ENCODE results near the gene TF. TPM values are rescaled to one million over a fixed set of nuclear protein-coding genes. Genes with fewer than 3 reads are reported as not detected.

TF gene
- total RNA-seq, 1 donor from 2014 or later = 3.9 TPM

GRCh38 chr3:133746712-133747066 lies 496 bp downstream of the TF start:
- H3K27ac Mint-ChIP-seq (ENCODE audit: unreplicated experiment) = no peak overlapping the region
- no peaks in the 10 kb centered on the region for H3K36me3 Mint-ChIP-seq (ENCODE audit: low read depth, unreplicated experiment)
- no peak for DNase-seq (ENCODE audit: low spot score)
- H3K9me3 Mint-ChIP-seq (ENCODE audit: unreplicated experiment) = no peaks in the 10 kb centered on the region
- peaks cover 4% of the 10 kb centered on the region for H3K27me3 Mint-ChIP-seq (ENCODE audit: unreplicated experiment)
- H3K4me1 Mint-ChIP-seq (ENCODE audit: unreplicated experiment) = peaks cover 5% of the 10 kb centered on the region
- H3K4me3 Mint-ChIP-seq (ENCODE audit: unreplicated experiment) = no peak overlapping the region
- TF ChIP-seq, protein P1, sequence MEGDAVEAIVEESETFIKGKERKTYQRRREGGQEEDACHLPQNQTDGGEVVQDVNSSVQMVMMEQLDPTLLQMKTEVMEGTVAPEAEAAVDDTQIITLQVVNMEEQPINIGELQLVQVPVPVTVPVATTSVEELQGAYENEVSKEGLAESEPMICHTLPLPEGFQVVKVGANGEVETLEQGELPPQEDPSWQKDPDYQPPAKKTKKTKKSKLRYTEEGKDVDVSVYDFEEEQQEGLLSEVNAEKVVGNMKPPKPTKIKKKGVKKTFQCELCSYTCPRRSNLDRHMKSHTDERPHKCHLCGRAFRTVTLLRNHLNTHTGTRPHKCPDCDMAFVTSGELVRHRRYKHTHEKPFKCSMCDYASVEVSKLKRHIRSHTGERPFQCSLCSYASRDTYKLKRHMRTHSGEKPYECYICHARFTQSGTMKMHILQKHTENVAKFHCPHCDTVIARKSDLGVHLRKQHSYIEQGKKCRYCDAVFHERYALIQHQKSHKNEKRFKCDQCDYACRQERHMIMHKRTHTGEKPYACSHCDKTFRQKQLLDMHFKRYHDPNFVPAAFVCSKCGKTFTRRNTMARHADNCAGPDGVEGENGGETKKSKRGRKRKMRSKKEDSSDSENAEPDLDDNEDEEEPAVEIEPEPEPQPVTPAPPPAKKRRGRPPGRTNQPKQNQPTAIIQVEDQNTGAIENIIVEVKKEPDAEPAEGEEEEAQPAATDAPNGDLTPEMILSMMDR (IDR thresholded peaks at IDR 0.05; ENCODE audit: unreplicated experiment) = no peak

GRCh38 chr3:133747373-133747772 lies 1.2 kb downstream of the TF start:
- H3K36me3 Mint-ChIP-seq (ENCODE audit: low read depth, unreplicated experiment) = no peaks in the 10 kb centered on the region
- DNase-seq (ENCODE audit: low spot score) = no peak
- TF ChIP-seq, protein P1 (IDR thresholded peaks at IDR 0.05; ENCODE audit: unreplicated experiment) = no peak
- H3K9me3 Mint-ChIP-seq (ENCODE audit: unreplicated experiment) = no peaks in the 10 kb centered on the region
- no peak overlapping the region for H3K4me3 Mint-ChIP-seq (ENCODE audit: unreplicated experiment)
- no peak overlapping the region for H3K27ac Mint-ChIP-seq (ENCODE audit: unreplicated experiment)
- peaks cover 5% of the 10 kb centered on the region for H3K4me1 Mint-ChIP-seq (ENCODE audit: unreplicated experiment)
- peaks cover 4% of the 10 kb centered on the region for H3K27me3 Mint-ChIP-seq (ENCODE audit: unreplicated experiment)

- H3K9me3 Mint-ChIP-seq (ENCODE audit: unreplicated experiment) = no peaks in the 10 kb centered on the region
- H3K27ac Mint-ChIP-seq (ENCODE audit: unreplicated experiment) = no peak overlapping the region
- H3K27me3 Mint-ChIP-seq (ENCODE audit: unreplicated experiment) = peaks cover 4% of the 10 kb centered on the region
- H3K36me3 Mint-ChIP-seq (ENCODE audit: low read depth, unreplicated experiment) = no peaks in the 10 kb centered on the region
- TF ChIP-seq, protein P1 (IDR thresholded peaks at IDR 0.05; ENCODE audit: unreplicated experiment) = no peak
- H3K4me1 Mint-ChIP-seq (ENCODE audit: unreplicated experiment) = peaks cover 5% of the 10 kb centered on the region
- no peak for DNase-seq (ENCODE audit: low spot score)
- H3K4me3 Mint-ChIP-seq (ENCODE audit: unreplicated experiment) = no peak overlapping the region
Observed at GRCh38 chr3:133747907-133748639, 1.9 kb downstream of the TF start.

DNA sequence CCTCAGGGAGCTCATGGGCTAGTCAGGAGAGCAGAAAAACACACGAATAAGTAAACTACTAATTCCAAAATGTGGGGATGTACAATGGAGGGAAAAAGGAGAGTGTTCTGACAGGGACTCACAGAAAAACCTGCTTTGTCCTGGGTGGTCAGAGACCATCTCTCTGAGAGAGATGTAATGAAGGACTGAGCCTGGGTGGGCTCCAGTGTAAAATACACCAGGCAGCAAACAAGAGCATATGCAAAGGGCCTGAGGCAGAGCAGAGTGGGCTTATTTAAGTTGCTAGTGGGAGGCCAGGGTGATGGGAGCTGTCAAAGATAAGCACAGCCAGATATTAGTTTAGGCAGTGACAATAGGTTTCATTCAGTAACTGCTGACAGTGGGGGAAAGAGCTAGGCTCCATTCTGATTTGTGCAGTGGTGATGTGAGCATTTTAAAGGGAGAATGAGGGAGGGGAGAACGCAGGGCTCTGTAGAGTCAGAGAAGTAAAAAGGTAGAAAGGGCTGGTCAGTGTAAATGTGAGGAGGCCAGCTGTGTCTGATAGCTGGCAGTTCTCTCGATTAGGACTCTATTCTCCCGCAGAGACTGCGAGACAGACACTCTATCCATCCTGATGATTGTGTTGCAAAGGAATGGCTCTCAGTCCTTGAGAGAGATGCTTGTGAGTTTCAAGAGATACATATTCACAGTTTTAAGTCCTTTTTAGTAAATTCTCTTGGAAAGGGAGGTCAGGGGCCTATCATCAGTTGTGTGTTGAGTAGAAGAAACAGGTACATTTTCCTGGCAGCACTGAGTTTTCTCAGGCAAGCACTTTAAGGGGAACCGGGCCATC lies 3.5 kb downstream of the TF start:
- Mint-ChIP-seq H3K4me1 (ENCODE audit: unreplicated experiment) (peaks cover 5% of the 10 kb centered on the region), H3K9me3 (ENCODE audit: unreplicated experiment) (no peaks in the 10 kb centered on the region), H3K4me3 (ENCODE audit: unreplicated experiment) (no peak overlapping the region), H3K27ac (ENCODE audit: unreplicated experiment) (no peak overlapping the region), H3K36me3 (ENCODE audit: low read depth, unreplicated experiment) (no peaks in the 10 kb centered on the region), H3K27me3 (ENCODE audit: unreplicated experiment) (peaks cover 4% of the 10 kb centered on the region)
- DNase-seq (ENCODE audit: low spot score) = no peak
- TF ChIP-seq, protein P1 (IDR thresholded peaks at IDR 0.05; ENCODE audit: unreplicated experiment) = no peak

GRCh38 chr3:133750259-133750656 lies 4.1 kb downstream of the TF start:
- H3K4me1 Mint-ChIP-seq (ENCODE audit: unreplicated experiment) = peaks cover 5% of the 10 kb centered on the region
- no peak for DNase-seq (ENCODE audit: low spot score)
- no peaks in the 10 kb centered on the region for H3K9me3 Mint-ChIP-seq (ENCODE audit: unreplicated experiment)
- no peaks in the 10 kb centered on the region for H3K36me3 Mint-ChIP-seq (ENCODE audit: low read depth, unreplicated experiment)
- no peak overlapping the region for H3K27ac Mint-ChIP-seq (ENCODE audit: unreplicated experiment)
- TF ChIP-seq, protein P1 (IDR thresholded peaks at IDR 0.05; ENCODE audit: unreplicated experiment) = no peak
- peaks cover 7% of the 10 kb centered on the region for H3K27me3 Mint-ChIP-seq (ENCODE audit: unreplicated experiment)
- no peak overlapping the region for H3K4me3 Mint-ChIP-seq (ENCODE audit: unreplicated experiment)

All from endothelial cell (in vitro differentiated cells).